Measurements from ENCODE around the gene FOXJ3.

The FOXJ3 gene

DNA sequence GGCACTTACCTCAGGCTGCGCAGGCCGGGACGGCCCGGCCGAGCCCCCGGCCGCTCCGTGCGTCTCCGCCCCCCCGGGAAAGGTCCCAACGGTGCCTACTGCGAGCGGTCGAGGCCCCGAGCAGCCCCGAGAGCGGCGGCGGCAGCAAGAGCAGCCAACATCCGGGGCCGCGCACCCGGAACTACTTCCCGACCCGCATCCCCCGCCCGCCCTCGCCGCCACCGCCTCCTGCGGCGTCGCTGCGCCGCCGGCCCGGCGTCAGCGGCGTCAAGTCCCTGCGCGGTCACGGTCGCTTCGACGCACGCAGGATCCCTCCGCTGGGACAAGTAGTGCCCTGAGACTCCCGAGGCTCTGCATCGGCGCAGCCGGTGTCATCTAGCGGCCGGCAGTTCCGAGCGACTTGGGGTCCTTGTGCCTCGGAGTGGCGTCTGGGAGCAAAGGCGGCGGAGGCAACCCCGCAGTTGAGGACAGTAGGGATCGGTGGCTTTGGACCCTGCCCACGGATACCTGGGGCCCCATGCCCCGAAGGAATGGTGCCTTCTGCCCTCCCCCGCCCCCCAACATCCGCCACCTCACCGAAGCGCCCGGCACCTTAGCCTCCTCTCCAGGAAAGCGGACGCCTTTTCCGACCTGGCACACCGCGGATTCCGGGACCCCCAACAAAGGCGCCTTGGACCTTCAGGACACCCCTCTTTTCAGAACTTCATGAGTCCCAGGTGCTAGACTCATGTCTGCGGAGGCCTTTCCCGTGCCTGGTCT, at the start of gene FOXJ3:
Gene FOXJ3, minus strand, starts transcription at position 186 of the 759 bp plus-strand sequence. CDS start 24,142 bp downstream, outside the sequence.
- peak; percentile 91 to 92 for DNase-seq (ENCODE audit: low read depth in 2 of 2)

DNA sequence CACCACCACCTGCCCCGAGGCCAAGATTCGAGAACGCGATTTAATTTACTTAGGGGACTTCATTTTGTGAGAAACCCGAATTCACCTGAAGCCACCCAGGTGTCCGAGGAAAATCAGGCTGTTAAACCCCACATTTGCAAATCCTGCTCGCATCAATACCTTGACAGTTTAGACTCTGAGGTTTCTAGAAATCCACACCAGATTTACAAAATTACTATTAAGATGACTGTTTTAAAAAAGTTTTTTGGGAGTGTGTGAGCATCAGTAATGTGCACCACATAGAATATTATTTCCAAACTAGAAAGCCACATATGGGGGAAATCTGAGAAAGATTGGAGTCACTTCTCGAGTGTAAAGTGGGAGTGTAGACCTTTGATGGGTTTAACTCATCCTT, 46.2 kb upstream of the FOXJ3 start:
- no peak for DNase-seq (ENCODE audit: low read depth in 2 of 2)

DNA sequence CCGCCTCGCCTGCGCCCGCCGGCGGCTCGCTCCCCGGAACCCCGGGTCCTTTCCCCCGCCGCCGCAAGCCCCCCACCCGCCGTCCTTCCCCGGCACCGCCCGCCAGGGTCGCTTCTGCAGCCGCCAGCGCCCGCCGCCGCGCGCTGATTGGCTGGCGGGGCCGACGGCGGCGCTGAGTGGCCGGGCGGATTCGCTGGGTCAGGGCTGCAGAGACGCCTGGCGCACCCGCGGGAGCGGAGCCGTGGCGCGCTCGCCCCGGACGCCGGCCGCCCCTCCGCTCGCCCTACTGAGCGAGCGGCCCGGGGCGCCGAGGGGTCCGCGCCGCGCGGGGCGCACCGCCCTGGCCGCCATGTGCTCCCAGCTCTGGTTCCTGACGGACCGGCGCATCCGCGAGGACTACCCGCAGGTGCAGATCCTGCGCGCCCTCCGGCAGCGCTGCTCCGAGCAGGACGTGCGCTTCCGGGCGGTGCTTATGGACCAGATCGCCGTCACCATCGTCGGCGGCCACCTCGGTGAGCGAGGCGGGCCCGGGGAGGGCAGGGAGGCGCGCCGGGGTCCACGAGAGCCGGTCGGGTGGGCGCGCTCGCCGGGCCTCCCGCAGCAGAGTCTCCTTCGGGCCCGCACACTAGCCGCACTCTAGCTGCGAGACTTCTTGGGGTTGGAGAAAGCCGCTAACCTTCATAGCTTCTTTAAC, 45.7 kb upstream of the FOXJ3 start, which contains the start of gene RIMKLA:
Gene RIMKLA, plus strand, starts transcription at position 207 of the 694 bp plus-strand sequence. Its CDS starts 143 bp downstream, at position 350.
- peak; percentile 28 to 41 for DNase-seq (ENCODE audit: low read depth in 2 of 2)

DNA sequence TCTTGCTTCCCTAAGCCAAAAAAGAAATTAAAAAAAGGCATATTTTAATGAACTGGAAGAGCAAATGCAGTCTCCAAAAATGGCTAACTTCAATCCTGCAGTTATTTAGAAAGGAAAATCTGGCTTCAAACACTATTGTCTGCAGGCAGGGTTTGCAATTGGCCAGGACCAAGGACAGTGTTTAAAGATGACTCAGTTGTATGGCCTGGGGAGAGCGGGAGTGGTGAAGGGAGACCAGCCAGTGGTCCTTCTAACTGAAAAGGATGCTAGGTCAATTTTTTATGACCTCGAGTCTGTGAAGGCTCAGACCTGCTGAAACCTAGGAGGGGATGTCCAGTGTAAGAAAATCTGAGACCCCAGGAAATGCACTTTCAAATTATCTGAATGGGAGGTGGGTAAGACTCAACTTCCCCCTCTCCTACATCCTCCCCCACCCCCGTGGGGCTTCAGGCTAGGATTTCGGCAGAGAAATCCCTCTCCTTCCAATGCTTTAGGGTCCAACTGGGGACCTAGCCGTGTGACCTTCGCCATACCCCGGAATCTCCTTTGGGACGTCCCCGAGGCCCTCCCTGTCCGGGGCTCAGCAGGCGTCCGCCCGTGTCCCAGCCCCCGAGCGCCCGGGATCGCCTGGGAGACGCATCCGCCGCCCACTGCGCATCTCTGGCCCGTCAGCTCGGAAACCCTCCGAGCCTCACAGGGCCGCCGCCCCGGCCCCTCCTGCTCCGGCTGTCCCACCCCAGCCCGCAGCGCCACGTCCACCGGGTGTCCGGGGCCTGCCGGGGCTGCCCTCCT, 45.0 kb upstream of the FOXJ3 start:
- no peak for DNase-seq (ENCODE audit: low read depth in 2 of 2)

DNA sequence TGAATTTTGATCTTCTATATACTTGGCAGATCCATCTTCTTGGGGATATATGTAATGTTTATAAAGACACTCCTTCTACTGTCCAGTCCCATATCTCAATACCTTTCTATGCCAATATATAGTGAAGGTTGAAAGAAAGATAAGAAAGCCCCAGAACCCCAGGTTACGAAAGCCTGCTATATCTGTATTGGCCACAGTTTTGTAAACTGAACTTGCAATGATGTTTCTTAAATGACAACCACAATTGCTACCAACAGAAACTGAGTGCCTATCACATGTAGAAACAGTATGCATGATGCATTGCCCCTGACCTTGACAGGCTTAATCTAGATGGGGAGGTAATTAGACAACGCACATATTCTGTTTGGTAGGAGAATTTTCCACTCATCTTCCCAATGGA, 37.8 kb upstream of the FOXJ3 start:
- DNase-seq (ENCODE audit: low read depth in 2 of 2): no peak

DNA sequence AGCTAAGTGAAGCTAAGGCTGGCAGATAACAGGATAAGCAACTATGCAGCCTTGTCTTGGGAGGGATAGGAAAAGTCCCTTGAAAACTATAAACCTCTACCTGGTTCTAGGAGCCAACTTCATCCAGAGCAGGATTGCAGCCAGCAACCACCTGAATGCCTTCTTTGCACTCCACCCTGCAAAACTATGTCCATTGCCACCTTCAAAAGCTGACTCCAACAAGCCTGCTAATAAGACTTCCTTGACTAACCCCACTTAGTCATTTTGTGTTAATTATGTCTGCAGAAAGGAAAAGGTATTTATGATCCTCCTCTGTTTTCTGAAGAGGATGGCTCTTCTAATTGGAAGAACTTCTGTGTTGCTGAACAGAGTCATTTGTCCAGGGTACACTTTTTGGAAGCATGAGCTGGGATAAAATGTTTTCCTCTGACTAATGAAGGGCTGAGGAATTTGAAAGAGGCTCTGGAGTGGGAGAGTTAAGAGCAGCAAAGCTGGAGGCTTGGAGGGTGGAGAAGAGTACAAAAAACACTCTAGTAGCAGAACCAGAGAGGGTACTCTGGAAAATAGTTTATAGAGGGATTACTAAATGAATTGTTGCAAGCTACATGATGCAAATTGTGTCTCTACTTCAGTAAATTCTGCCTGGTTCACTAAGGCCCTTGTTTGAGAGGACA, 36.0 kb upstream of the FOXJ3 start:
- no peak for DNase-seq (ENCODE audit: low read depth in 2 of 2)

DNA sequence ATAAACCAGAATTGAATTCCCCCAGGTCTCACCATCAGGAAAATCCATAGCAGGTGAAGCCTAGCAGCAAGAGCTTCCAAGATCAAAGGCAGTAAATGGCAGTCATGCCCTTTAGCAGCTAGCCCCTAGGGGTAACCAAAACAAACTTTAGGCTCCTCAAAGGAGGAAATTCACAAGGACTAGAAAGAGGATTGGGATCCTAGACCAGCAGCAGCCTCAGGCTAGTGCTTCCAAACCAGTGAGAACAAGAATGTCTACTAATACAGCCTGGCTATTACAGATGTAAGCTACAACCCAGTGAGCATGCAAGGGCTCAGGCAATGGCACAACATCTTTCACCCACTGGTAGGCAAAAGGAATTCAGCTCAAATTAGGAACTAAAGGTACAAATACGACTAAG, 34.4 kb upstream of the FOXJ3 start:
- DNase-seq (ENCODE audit: low read depth in 2 of 2): no peak

DNA sequence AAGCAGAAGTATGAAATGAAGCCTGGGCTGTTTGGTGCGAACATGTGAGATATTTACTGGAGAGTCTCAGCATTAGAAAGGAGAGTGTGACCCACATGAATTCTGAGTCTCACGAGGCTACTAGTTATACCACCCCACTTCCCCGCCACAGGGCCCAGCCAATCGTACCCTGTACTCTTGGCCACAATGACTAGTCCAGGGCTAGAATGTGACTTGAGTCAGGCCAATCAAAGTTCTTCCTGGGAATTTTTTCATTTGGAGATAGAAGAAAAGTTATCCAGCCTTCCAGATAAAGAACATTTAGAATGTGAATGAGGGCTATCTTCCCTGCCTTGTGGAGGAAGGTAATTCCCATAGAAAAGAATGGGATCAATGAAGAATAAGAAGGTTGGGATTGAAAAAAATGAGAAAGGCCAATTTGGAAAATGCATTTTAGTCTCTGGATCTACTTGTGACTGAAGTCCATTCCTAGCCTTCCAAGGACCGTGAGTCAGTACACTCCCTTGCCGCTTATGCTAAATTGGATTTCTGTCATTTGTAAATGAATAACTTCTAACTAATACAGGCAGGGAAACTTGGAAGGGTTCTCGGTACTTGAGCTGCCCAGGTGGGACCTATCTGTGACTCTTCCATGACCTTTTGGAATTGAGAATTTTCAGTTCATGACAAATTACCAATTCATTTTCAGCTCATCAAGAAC, 33.2 kb upstream of the FOXJ3 start:
- no peak for DNase-seq (ENCODE audit: low read depth in 2 of 2)

DNA sequence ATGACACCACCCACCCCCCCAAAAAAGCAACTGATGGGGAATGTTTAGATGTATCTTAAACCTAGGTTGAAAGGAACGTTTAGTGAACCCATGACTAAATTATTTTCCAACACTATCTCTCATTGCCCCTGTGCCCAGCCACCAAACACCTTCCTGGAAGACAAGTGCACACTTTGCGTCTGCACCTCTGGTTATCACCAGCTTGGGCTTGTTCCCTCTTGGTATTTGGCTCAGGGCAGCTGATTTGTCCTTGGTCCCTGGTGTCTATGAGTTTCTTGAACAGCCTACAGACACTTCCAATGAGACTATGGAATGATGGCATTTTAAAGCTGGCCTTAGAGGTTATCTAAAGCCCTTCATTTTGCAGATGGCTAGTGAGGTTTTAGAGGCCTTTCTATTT, 30.1 kb upstream of the FOXJ3 start:
- no peak for DNase-seq (ENCODE audit: low read depth in 2 of 2)

DNA sequence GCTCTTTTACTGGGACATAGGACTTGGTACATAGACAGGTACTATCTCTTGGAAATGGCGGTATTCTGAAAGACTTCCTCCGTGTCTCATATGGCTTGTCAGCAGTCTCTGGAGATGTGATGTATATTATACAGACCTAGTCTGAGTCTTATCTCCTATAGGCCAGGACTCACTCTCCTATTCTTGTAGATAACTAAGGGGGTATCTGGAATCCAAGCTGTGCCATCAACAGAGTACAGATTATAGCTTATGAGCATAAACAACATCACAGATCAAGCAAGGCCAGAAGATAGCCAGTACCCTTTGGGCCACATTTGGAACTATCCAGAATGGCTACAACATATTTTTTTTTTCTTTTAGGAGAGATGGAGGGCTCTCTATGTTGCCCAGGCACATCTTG, 29.5 kb upstream of the FOXJ3 start:
- no peak for DNase-seq (ENCODE audit: low read depth in 2 of 2)

DNA sequence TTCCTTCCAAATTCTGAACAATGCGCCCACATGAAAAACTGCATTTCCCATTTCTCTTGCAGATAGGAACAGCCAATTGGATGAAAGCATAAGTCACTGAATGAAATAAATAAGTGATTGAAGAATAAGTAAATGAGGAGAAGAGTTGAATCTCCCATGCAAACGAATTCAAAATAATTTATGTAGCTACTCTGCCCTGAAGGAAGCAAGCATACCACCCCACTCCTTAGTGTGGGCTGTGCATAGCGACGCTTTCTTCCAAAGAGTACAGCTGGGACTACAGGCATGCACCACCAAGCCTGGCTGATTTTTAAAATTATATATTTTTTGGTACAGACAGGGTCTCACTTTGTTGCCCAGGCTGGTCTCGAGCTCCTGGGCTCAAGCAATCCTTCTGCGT, 29.1 kb upstream of the FOXJ3 start:
- DNase-seq (ENCODE audit: low read depth in 2 of 2): no peak

DNA sequence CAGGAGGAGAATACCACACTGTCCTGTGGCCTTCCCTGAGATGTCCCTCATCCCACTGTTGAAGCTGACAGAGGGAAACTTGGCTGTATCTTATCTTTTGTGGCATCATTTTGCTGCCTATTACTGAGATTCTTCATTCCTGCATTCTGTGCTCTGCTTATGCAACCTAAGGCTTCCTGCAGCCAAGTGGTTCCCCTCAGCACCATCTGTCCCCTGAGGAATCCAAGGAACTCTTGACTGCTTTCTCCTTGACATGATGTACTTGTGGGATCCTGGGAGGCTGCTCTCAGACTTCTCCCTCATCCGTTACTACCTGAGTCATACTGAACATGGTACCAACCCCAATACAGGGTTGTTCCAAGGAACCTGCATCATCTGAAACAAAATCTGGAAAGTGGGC, 24.4 kb upstream of the FOXJ3 start:
- DNase-seq (ENCODE audit: low read depth in 2 of 2): no peak

DNA sequence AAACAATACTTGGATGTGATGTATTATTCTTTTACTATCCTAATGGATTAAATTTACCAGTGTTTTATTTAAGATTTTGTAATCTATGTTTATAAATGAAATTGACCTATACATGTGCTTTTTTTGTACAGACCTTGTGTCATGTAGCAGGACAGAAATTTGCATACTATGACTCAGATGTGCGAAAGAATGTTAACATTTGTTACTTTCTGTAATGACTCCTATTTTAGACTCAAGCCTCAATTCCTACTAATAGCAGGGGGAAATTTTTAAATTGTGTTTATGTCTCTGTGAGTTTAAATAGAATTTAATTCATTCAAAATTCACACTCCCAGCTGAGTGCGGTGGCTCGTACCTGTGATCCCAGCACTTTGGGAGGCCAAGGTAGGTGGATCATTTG, 23.8 kb upstream of the FOXJ3 start:
- no peak for DNase-seq (ENCODE audit: low read depth in 2 of 2)

DNA sequence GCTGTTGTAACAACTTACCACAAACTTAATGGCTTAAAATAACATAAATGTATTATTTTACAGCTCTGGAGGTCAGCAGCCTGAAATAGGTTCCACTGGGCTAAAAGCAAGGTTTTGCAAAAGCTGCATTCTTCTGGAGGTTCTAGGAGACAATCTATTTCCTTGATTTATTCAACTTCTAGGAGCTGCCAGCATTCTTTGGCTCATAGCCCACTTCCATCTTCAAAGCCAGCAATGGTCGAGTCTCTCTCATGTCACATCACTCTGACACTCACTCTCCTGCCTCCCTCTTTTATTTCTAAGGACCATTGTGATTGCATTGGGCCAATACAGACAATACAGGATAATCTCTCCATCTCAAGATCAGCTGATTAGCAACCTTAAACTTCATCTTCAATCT, 15.1 kb upstream of the FOXJ3 start:
- DNase-seq (ENCODE audit: low read depth in 2 of 2): no peak

DNA sequence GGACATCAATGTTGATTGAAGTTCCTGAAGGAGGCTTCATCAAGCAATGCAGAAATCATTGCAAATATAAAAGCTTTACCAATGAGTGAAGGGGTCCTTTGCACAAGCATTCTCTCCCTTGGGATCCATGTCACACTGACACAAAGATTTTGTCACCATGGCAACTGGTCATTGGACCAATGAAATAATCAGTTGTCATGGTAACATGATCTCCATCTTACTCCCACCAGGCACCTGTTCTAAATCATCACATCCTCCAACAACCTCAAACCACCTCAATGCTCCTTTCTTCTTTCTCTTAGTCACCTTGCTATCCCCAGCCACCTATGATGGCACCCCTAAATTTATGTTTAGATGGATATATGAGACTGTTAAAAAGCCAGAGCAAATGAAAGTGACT, 13.5 kb upstream of the FOXJ3 start:
- no peak for DNase-seq (ENCODE audit: low read depth in 2 of 2)

DNA sequence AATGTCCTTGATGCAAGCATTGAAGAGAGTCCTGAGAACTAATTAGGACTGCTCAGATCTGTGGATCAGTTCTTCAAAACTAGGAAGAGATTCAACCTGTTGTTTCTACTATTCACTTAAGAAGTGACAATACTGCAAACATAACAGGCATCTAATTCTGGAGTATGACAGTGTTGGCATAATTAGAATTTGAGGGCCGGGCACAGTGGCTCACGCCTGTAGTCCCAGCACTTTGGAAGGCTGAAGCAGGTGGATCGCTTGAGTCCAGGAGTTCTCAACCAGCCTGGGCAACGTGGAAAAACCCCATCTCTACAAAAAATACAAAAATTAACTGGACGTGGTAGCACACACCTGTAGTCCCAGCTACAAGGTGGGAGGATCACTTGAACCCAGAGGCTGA, 8.0 kb upstream of the FOXJ3 start:
- DNase-seq (ENCODE audit: low read depth in 2 of 2): no peak

DNA sequence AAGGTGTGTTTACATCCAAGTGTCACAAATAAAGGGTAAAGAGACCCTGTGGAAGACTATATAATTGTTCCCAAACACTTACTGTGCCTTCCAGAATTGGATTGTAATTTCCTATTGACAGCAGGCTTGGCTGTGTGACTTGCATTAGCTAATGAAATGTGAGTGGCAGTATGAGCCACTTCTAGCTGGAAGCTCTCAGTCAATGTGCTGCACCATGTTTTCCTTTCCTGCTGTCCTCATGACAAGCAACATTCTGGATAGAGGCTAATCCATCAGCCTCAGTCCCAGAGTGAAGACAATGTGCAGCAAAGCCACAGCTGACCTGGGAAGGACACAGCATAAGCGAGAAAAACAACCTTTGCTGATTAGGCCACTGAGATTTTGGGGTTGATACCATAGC, 5.9 kb upstream of the FOXJ3 start:
- no peak for DNase-seq (ENCODE audit: low read depth in 2 of 2)

DNA sequence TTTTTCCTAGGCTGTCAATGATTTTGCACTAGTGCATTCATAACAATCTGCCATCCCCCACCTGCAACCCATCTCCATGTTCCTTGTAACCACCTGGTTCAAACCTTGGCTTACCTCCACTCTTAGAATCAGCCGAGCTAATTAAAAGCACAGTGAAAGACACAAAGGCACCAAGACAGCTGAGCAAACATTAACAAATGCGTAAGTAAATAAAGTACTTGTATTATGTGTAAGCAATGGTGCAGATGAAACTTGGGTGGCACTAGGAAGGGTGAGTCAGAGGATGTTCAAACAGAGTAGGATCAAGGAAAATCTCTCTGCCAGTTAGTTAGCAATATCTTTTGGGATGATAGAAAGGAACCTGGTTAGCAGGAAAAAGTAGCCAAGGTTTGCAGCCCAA, 5.1 kb upstream of the FOXJ3 start:
- DNase-seq (ENCODE audit: low read depth in 2 of 2): no peak

DNA sequence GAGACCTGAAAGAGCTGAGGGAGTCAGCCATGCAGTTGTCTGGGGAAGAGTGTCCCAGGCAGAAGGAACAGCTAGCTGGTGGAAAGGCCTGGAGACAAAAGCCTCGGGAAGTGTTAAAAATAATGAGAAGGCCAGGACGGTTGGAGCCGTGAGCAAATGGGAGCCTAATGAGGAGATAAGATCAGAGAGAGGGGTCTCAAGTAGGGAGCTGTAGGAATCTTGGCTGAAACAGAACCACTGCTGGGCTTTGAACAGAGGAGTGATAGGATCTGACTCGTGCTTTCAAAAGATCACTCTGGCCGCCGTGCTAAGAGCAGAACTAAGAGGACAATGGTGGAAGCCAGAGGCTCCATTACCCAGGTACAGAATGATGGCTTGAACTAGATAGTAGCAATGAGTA, 1.9 kb upstream of the FOXJ3 start:
- no peak for DNase-seq (ENCODE audit: low read depth in 2 of 2)

DNA sequence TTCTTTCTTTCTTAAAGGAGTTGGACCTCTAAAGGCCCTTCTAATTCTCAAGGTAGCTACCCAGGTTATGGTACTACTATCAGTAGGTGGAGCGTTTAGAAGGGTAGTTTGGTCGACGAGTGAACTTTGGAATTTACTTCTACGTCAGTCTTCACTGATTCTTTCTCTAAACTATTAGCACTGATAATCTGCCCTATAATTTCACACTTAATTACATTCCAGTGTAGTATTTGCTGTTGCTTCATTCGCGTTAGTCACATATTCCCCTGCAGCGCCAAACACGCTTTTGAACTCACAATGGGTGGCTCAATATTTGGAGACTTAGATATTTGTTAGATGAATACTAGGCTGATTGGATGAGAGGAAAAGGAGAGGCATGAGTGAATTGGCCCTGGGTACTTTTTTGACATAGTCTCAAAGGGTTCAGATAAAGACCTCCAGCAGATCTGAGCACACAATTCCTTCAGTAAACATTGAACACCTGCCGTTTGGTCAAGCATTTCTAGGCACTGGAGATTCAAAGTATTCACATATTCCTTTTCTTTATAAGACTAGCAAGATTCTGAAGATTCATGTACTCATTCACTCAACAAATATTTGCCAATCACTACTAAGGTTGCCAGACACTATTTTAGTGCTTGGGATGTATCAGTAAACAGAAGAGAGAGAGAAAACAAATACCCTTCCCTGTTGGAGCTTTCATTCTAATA, 929 bp upstream of the FOXJ3 start:
- DNase-seq (ENCODE audit: low read depth in 2 of 2): no peak

Data from stimulated activated CD4-positive, alpha-beta T cell treated with anti-CD3 and anti-CD28 coated beads, Interleukin-4, amount 100 ng/mL, for 48 hours (primary cell).